ENCODE results near the gene DDR2.
"Not testable (repeated sequence)": the region's sequence is repeated elsewhere in the genome, so short reads cannot be mapped to it uniquely, and the experiment has no call there.

The DDR2 gene

GRCh38 chr1:162719678-162720077 lies 87.4 kb downstream of the DDR2 start:
- in situ Hi-C loops (cut with HindIII; ENCODE audit: low sequenced_read_pairs) = no loop called here

- in situ Hi-C loops (cut with HindIII; ENCODE audit: low sequenced_read_pairs) = no loop called here
Measured at GRCh38 chr1:162720996-162721395, 88.7 kb downstream of the DDR2 start.

- in situ Hi-C loops (cut with HindIII; ENCODE audit: low sequenced_read_pairs) = no loop called here
Measured at GRCh38 chr1:162721471-162721870, 89.2 kb downstream of the DDR2 start.

GRCh38 chr1:162722036-162722435 lies 89.8 kb downstream of the DDR2 start:
- in situ Hi-C loops (cut with HindIII; ENCODE audit: low sequenced_read_pairs) = no loop called here

GRCh38 chr1:162724583-162725120 lies 92.4 kb downstream of the DDR2 start:
- in situ Hi-C loops (cut with HindIII; ENCODE audit: low sequenced_read_pairs) = no loop called here

GRCh38 chr1:162725301-162725837 lies 93.1 kb downstream of the DDR2 start:
- in situ Hi-C loops (cut with HindIII; ENCODE audit: low sequenced_read_pairs) = no loop called here

- in situ Hi-C loops (cut with HindIII; ENCODE audit: low sequenced_read_pairs) = no loop called here
Measured at GRCh38 chr1:162726555-162726954, 94.3 kb downstream of the DDR2 start.

GRCh38 chr1:162727493-162727892 lies 95.2 kb downstream of the DDR2 start:
- in situ Hi-C loops (cut with HindIII; ENCODE audit: low sequenced_read_pairs) = not testable (repeated sequence)

- in situ Hi-C loops (cut with HindIII; ENCODE audit: low sequenced_read_pairs) = no loop called here
Measured at GRCh38 chr1:162728573-162728972, 96.3 kb downstream of the DDR2 start.

- in situ Hi-C loops (cut with HindIII; ENCODE audit: low sequenced_read_pairs) = not testable (repeated sequence)
Measured at GRCh38 chr1:162729195-162729774, 97.0 kb downstream of the DDR2 start.

- in situ Hi-C loops (cut with HindIII; ENCODE audit: low sequenced_read_pairs) = no loop called here
Measured at GRCh38 chr1:162732094-162732493, 99.8 kb downstream of the DDR2 start.

- in situ Hi-C loops (cut with HindIII; ENCODE audit: low sequenced_read_pairs) = no loop called here
Measured at GRCh38 chr1:162732566-162733335, 100.5 kb downstream of the DDR2 start.

- in situ Hi-C loops (cut with HindIII; ENCODE audit: low sequenced_read_pairs) = no loop called here
Measured at GRCh38 chr1:162733336-162733590, 101.0 kb downstream of the DDR2 start.

- in situ Hi-C loops (cut with HindIII; ENCODE audit: low sequenced_read_pairs) = no loop called here
Measured at GRCh38 chr1:162734047-162734446, 101.8 kb downstream of the DDR2 start.

- in situ Hi-C loops (cut with HindIII; ENCODE audit: low sequenced_read_pairs) = no loop called here
Measured at GRCh38 chr1:162736184-162736583, 103.9 kb downstream of the DDR2 start.

- in situ Hi-C loops (cut with HindIII; ENCODE audit: low sequenced_read_pairs) = no loop called here
Measured at GRCh38 chr1:162736633-162737067, 104.4 kb downstream of the DDR2 start.

- in situ Hi-C loops (cut with HindIII; ENCODE audit: low sequenced_read_pairs) = no loop called here
Measured at GRCh38 chr1:162740755-162741154, 108.5 kb downstream of the DDR2 start.

GRCh38 chr1:162741574-162741973 lies 109.3 kb downstream of the DDR2 start:
- in situ Hi-C loops (cut with HindIII; ENCODE audit: low sequenced_read_pairs) = no loop called here

- in situ Hi-C loops (cut with HindIII; ENCODE audit: low sequenced_read_pairs) = not testable (repeated sequence)
Measured at GRCh38 chr1:162746264-162746942, 114.1 kb downstream of the DDR2 start.

- in situ Hi-C loops (cut with HindIII; ENCODE audit: low sequenced_read_pairs) = no loop called here
Measured at GRCh38 chr1:162753001-162753658, 120.9 kb downstream of the DDR2 start.

GRCh38 chr1:162753998-162754585 lies 121.8 kb downstream of the DDR2 start:
- in situ Hi-C loops (cut with HindIII; ENCODE audit: low sequenced_read_pairs) = no loop called here
